ENCODE results near the gene NT5C3B.
A peak's percentile ranks its signal among the peaks of the same experiment; 100 is the strongest.

NT5C3B gene

DNA sequence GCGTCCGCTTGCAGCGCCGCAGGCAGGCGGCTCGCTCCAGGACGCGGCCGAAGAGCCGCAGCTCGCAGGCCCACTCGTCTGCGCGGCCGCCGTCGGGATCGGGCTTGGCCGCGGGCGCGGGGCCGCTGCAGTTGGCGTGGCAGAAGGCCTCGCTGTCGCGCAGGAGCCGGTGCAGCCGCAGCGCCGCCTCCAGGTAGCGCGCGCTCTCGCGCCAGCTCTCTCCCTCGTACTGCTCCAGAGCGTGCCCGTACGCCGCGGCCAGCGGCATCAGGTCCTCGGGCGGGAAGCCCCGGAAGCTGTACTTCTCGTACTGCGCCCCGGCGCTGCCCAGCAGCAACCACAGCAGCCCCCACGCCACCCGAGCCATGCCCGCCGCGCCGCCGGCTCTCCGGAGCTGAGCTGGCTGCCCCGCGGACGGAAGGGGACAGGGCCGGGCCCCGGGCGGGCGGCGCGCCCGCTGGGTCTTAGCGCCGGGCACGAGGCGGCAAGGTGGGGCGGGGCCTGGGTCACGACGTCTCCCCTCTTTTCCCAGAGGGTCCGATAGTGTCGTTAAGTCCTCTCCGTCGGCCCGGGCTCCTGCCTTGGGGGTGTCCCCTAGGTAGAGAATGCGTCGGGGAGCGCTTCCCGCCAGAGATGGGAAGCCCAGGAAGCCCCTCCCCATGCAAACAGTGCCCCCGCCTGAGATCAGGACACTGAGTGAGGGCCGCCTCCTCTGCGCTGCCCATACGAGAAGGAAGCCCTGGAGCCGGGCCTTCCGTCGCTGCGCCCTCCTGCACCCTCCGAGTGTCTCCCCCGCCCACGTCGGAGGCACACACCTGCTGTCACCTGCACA lies 24.3 kb downstream of the NT5C3B start, which contains the start of gene P3H4 (continued):
- TF ChIP-seq, protein P1, sequence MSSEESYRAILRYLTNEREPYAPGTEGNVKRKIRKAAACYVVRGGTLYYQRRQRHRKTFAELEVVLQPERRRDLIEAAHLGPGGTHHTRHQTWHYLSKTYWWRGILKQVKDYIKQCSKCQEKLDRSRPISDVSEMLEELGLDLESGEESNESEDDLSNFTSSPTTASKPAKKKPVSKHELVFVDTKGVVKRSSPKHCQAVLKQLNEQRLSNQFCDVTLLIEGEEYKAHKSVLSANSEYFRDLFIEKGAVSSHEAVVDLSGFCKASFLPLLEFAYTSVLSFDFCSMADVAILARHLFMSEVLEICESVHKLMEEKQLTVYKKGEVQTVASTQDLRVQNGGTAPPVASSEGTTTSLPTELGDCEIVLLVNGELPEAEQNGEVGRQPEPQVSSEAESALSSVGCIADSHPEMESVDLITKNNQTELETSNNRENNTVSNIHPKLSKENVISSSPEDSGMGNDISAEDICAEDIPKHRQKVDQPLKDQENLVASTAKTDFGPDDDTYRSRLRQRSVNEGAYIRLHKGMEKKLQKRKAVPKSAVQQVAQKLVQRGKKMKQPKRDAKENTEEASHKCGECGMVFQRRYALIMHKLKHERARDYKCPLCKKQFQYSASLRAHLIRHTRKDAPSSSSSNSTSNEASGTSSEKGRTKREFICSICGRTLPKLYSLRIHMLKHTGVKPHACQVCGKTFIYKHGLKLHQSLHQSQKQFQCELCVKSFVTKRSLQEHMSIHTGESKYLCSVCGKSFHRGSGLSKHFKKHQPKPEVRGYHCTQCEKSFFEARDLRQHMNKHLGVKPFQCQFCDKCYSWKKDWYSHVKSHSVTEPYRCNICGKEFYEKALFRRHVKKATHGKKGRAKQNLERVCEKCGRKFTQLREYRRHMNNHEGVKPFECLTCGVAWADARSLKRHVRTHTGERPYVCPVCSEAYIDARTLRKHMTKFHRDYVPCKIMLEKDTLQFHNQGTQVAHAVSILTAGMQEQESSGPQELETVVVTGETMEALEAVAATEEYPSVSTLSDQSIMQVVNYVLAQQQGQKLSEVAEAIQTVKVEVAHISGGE (tag by site-specific recombination; conservative IDR thresholded peaks at IDR 0.05; ENCODE audit: low read depth) = peak; percentile 20
- TF ChIP-seq ZEB2 (tag by site-specific recombination; IDR thresholded peaks at IDR 0.05) (no peak), KLF16 (tag by site-specific recombination; IDR thresholded peaks at IDR 0.05) (peak; percentile 26; the same call in 1 of the 2 replicates), ZBTB20 (tag by site-specific recombination; IDR thresholded peaks at IDR 0.05) (peak; percentile 88), ZNF37A (tag by site-specific recombination; IDR thresholded peaks at IDR 0.05) (no peak; the same call in 1 of the 2 replicates), ZNF155 (tag by site-specific recombination; IDR thresholded peaks at IDR 0.05) (no peak), HOXA7 (CRISPR knock-in tag; IDR thresholded peaks at IDR 0.05; ENCODE audit: borderline replicate concordance) (peak; percentile 41; the same call in 1 of the 2 replicates), ZNF571 (tag by site-specific recombination; IDR thresholded peaks at IDR 0.05) (no peak), ZBTB8A (tag by site-specific recombination; IDR thresholded peaks at IDR 0.05) (peak; percentile 86), ZNF426 (tag by site-specific recombination; IDR thresholded peaks at IDR 0.05) (no peak), ZFHX2 (tag by site-specific recombination; conservative IDR thresholded peaks at IDR 0.05) (peak; percentile 74), ZNF610 (tag by site-specific recombination; IDR thresholded peaks at IDR 0.05; ENCODE audit: borderline replicate concordance) (no peak), KLF8 (tag by site-specific recombination; IDR thresholded peaks at IDR 0.05) (peak; percentile 95), SETDB1 (IDR thresholded peaks at IDR 0.05; ENCODE audit: insufficient read length, low read length) (no peak), ZNF239 (tag by site-specific recombination; IDR thresholded peaks at IDR 0.05) (no peak), ZSCAN16 (tag by site-specific recombination; IDR thresholded peaks at IDR 0.05) (no peak), ZNF19 (tag by site-specific recombination; IDR thresholded peaks at IDR 0.05; ENCODE audit: low read depth) (no peak), SP2 (tag by site-specific recombination; IDR thresholded peaks at IDR 0.05) (peak; percentile 78), ZNF146 (tag by site-specific recombination; IDR thresholded peaks at IDR 0.05) (peak; percentile 46; the same call in 1 of the 2 replicates), ZNF140 (tag by site-specific recombination; IDR thresholded peaks at IDR 0.05) (no peak), MEIS1 (CRISPR knock-in tag; IDR thresholded peaks at IDR 0.05; ENCODE audit: borderline replicate concordance) (no peak), ZNF701 (tag by site-specific recombination; IDR thresholded peaks at IDR 0.05) (no peak), GLI2 (tag by site-specific recombination; IDR thresholded peaks at IDR 0.05; ENCODE audit: borderline replicate concordance, low read depth) (no peak), ZNF202 (tag by site-specific recombination; IDR thresholded peaks at IDR 0.05; ENCODE audit: borderline replicate concordance) (no peak), ZNF660 (tag by site-specific recombination; IDR thresholded peaks at IDR 0.05) (peak; percentile 89), YY1 (tag by site-specific recombination; IDR thresholded peaks at IDR 0.05) (peak; percentile 12; the same call in 1 of the 2 replicates), KLF7 (tag by site-specific recombination; IDR thresholded peaks at IDR 0.05; ENCODE audit: borderline replicate concordance) (peak; percentile 51; the same call in 1 of the 2 replicates)
- TF ChIP-seq, protein P2, sequence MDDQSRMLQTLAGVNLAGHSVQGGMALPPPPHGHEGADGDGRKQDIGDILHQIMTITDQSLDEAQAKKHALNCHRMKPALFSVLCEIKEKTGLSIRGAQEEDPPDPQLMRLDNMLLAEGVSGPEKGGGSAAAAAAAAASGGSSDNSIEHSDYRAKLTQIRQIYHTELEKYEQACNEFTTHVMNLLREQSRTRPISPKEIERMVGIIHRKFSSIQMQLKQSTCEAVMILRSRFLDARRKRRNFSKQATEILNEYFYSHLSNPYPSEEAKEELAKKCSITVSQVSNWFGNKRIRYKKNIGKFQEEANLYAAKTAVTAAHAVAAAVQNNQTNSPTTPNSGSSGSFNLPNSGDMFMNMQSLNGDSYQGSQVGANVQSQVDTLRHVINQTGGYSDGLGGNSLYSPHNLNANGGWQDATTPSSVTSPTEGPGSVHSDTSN (CRISPR knock-in tag; IDR thresholded peaks at IDR 0.05) = peak; percentile 91
- TF ChIP-seq, protein P3, sequence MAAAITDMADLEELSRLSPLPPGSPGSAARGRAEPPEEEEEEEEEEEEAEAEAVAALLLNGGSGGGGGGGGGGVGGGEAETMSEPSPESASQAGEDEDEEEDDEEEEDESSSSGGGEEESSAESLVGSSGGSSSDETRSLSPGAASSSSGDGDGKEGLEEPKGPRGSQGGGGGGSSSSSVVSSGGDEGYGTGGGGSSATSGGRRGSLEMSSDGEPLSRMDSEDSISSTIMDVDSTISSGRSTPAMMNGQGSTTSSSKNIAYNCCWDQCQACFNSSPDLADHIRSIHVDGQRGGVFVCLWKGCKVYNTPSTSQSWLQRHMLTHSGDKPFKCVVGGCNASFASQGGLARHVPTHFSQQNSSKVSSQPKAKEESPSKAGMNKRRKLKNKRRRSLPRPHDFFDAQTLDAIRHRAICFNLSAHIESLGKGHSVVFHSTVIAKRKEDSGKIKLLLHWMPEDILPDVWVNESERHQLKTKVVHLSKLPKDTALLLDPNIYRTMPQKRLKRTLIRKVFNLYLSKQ (tag by site-specific recombination; IDR thresholded peaks at IDR 0.05; ENCODE audit: borderline replicate concordance) = 0 out of 2 replicates have a peak, but pooled peaks have one; percentile 2
- TF ChIP-seq, protein P4, sequence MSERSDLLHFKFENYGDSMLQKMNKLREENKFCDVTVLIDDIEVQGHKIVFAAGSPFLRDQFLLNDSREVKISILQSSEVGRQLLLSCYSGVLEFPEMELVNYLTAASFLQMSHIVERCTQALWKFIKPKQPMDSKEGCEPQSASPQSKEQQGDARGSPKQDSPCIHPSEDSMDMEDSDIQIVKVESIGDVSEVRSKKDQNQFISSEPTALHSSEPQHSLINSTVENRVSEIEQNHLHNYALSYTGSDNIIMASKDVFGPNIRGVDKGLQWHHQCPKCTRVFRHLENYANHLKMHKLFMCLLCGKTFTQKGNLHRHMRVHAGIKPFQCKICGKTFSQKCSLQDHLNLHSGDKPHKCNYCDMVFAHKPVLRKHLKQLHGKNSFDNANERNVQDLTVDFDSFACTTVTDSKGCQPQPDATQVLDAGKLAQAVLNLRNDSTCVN (tag by site-specific recombination; optimal IDR thresholded peaks at IDR 0.05) = peak; percentile 96
